Trophoblast cell (in vitro differentiated cells and primary cell): ENCODE data around the gene NMUR2.

Experiments
- DNase-seq, 2 donors: peaks; one replicate each; pipeline ENCODE4 v3.0.0-alpha.2; 2016
- H2AFZ ChIP-seq: 2 replicates; pipeline ENCODE4 v1.6.1; 2013; ENCODE audit warnings: low read length, moderate library complexity, mild to moderate bottlenecking; ENCODE audit not compliant: insufficient read depth, poor library complexity
- H2AK5ac ChIP-seq: 2 replicates; pipeline ENCODE4 v1.6.1; 2013; ENCODE audit warnings: mild to moderate bottlenecking, low read length
- H2BK120ac ChIP-seq: 2 replicates; pipeline ENCODE4 v1.6.1; 2013; ENCODE audit warnings: low read length, mild to moderate bottlenecking, moderate library complexity; ENCODE audit not compliant: insufficient read depth, poor library complexity
- H2BK12ac ChIP-seq: 2 replicates; pipeline ENCODE4 v1.6.1; 2013; ENCODE audit warnings: mild to moderate bottlenecking, low read length, moderate library complexity
- H2BK5ac ChIP-seq: 2 replicates; pipeline ENCODE4 v1.6.1; 2013; ENCODE audit warnings: low read length, low read depth, moderate library complexity, mild to moderate bottlenecking; ENCODE audit not compliant: poor library complexity
- H3K14ac ChIP-seq: 2 replicates; pipeline ENCODE4 v1.6.1; 2013; ENCODE audit warnings: mild to moderate bottlenecking, low read length
- H3K18ac ChIP-seq: 2 replicates; pipeline ENCODE4 v1.6.1; 2013; ENCODE audit warnings: mild to moderate bottlenecking, low read length
- H3K23ac ChIP-seq: 2 replicates; pipeline ENCODE4 v1.6.1; 2013; ENCODE audit warnings: low read length
- H3K27ac ChIP-seq: 2 replicates; pipeline ENCODE4 v1.5.1; 2013; ENCODE audit warnings: low read depth, mild to moderate bottlenecking, inconsistent platforms, low read length, moderate library complexity
- H3K27me3 ChIP-seq: 2 replicates; pipeline ENCODE4 v1.6.1; 2013; ENCODE audit warnings: inconsistent platforms, mild to moderate bottlenecking, low read length, moderate library complexity; ENCODE audit not compliant: insufficient read depth
- H3K36me3 ChIP-seq, 2 experiments: 1 replicate in 1 of 2; 2 replicates in 1 of 2; pipeline ENCODE4 v1.6.1; 2013; ENCODE audit warnings: low read length in 2 of 2, mild to moderate bottlenecking in 2 of 2, moderate library complexity in 1 of 2; ENCODE audit not compliant: insufficient read depth in 2 of 2, control insufficient read depth in 1 of 2
- H3K4ac ChIP-seq: 2 replicates; pipeline ENCODE4 v1.6.1; 2013; ENCODE audit warnings: low read depth, mild to moderate bottlenecking, low read length, moderate library complexity
- H3K4me1 ChIP-seq, 2 experiments: 1 replicate in 1 of 2; 2 replicates in 1 of 2; pipeline ENCODE4 v1.6.1; 2013; ENCODE audit warnings: low read length in 2 of 2, mild to moderate bottlenecking in 2 of 2, moderate library complexity in 1 of 2; ENCODE audit not compliant: insufficient read depth in 2 of 2, control insufficient read depth in 1 of 2
- H3K4me2 ChIP-seq: 2 replicates; pipeline ENCODE4 v1.6.1; 2013; ENCODE audit warnings: inconsistent platforms, mild to moderate bottlenecking, low read length, moderate library complexity
- H3K4me3 ChIP-seq: 2 replicates; pipeline ENCODE4 v1.5.1; 2013; ENCODE audit warnings: mild to moderate bottlenecking, low read depth, low read length, inconsistent platforms
- H3K79me1 ChIP-seq: one replicate; pipeline ENCODE4 v1.6.1; 2013; ENCODE audit warnings: low read length
- H3K79me2 ChIP-seq: 2 replicates; pipeline ENCODE4 v1.6.1; 2013; ENCODE audit warnings: low read length, mild to moderate bottlenecking; ENCODE audit not compliant: control insufficient read depth, insufficient read depth, poor library complexity
- H3K9ac ChIP-seq: 2 replicates; pipeline ENCODE4 v1.6.1; 2013; ENCODE audit warnings: mild to moderate bottlenecking, low read length
- H3K9me3 ChIP-seq: 2 replicates; pipeline ENCODE4 v1.6.1; 2013; ENCODE audit warnings: low read depth, mild to moderate bottlenecking, control low read depth, inconsistent platforms, low read length; ENCODE audit not compliant: insufficient read depth
- H4K12ac ChIP-seq: 2 replicates; pipeline ENCODE4 v1.6.1; 2013; ENCODE audit warnings: low read depth, mild to moderate bottlenecking, low read length, moderate library complexity
- H4K8ac ChIP-seq: 2 replicates; pipeline ENCODE4 v1.6.1; 2013; ENCODE audit warnings: low read depth, mild to moderate bottlenecking, low read length, moderate library complexity
- H4K91ac ChIP-seq: one replicate; pipeline ENCODE4 v1.6.1; 2013; ENCODE audit warnings: low read depth, mild to moderate bottlenecking, low read length, moderate library complexity
- WGBS: extraction: QIAGEN DNeasy Blood & Tissue Kit; methylation state at CpG from one replicate; pipeline ENCODE4 v1.1.7; 2013; ENCODE audit warnings: missing lambda C conversion rate; ENCODE audit not compliant: insufficient read length, insufficient coverage; ENCODE audit errors: extremely low coverage; 5-methylcytosine and 5-hydroxymethylcytosine counted together

The NMUR2 gene

GRCh38 chr5:152427721-152428120, 22.6 kb upstream of the NMUR2 start:
- Histone ChIP-seq H3K79me1 (no peaks in the 10 kb centered on the region), H3K4me3 (no peak overlapping the region), H3K36me3 (no peaks in the 10 kb centered on the region), H3K9ac (no peak overlapping the region), H2BK5ac (no peak overlapping the region), H3K23ac (no peak overlapping the region), H3K9me3 (no peaks in the 10 kb centered on the region), H3K4ac (no peak overlapping the region), H3K14ac (no peak overlapping the region), H2BK12ac (no peak overlapping the region), H4K12ac (no peak overlapping the region), H4K91ac (no peak overlapping the region), H3K4me1 (no peaks in the 10 kb centered on the region), H2BK120ac (no peak overlapping the region), H3K27ac (no peak overlapping the region), H3K27me3 (no peaks in the 10 kb centered on the region), H4K8ac (no peak overlapping the region), H3K4me2 (no peak overlapping the region), H2AK5ac (no peak overlapping the region), H3K79me2 (no peaks in the 10 kb centered on the region), H3K18ac (no peak overlapping the region), H2AFZ (no peak overlapping the region)
- WGBS = no CpG with 5 or more reads among the region's 3 CpGs
- no peak for DNase-seq

- Histone ChIP-seq H2AFZ (no peak overlapping the region), H3K14ac (no peak overlapping the region), H3K4me2 (no peak overlapping the region), H3K27ac (no peak overlapping the region), H4K12ac (no peak overlapping the region), H3K27me3 (no peaks in the 10 kb centered on the region), H4K91ac (no peak overlapping the region), H3K4me3 (no peak overlapping the region), H3K36me3 (no peaks in the 10 kb centered on the region), H3K79me2 (no peaks in the 10 kb centered on the region), H2BK5ac (no peak overlapping the region), H3K23ac (no peak overlapping the region), H3K18ac (no peak overlapping the region), H3K4ac (no peak overlapping the region), H4K8ac (no peak overlapping the region), H3K9ac (no peak overlapping the region), H3K9me3 (no peaks in the 10 kb centered on the region), H3K4me1 (no peaks in the 10 kb centered on the region), H2BK120ac (no peak overlapping the region), H2BK12ac (no peak overlapping the region), H3K79me1 (no peaks in the 10 kb centered on the region), H2AK5ac (no peak overlapping the region)
- WGBS = no CpG with 5 or more reads among the region's 2 CpGs
- DNase-seq = no peak
Measured at GRCh38 chr5:152425083-152425482, 20.0 kb upstream of the NMUR2 start.

GRCh38 chr5:152424501-152424900, 19.4 kb upstream of the NMUR2 start:
- H3K14ac ChIP-seq = no peak overlapping the region
- no peak overlapping the region for H2BK12ac ChIP-seq
- H3K9ac ChIP-seq = no peak overlapping the region
- no peak overlapping the region for H2BK120ac ChIP-seq
- H3K4me2 ChIP-seq = no peak overlapping the region
- H3K4me1 ChIP-seq = no peaks in the 10 kb centered on the region
- H3K79me2 ChIP-seq = no peaks in the 10 kb centered on the region
- WGBS = no CpG with 5 or more reads among the region's 2 CpGs
- no peak overlapping the region for H2AK5ac ChIP-seq
- H3K4ac ChIP-seq = no peak overlapping the region
- no peak for DNase-seq
- H3K23ac ChIP-seq = no peak overlapping the region
- no peaks in the 10 kb centered on the region for H3K79me1 ChIP-seq
- no peaks in the 10 kb centered on the region for H3K27me3 ChIP-seq
- H4K91ac ChIP-seq = no peak overlapping the region
- no peaks in the 10 kb centered on the region for H3K36me3 ChIP-seq
- H2BK5ac ChIP-seq = no peak overlapping the region
- no peak overlapping the region for H2AFZ ChIP-seq
- no peak overlapping the region for H3K27ac ChIP-seq
- H4K12ac ChIP-seq = no peak overlapping the region
- H4K8ac ChIP-seq = no peak overlapping the region
- H3K4me3 ChIP-seq = no peak overlapping the region
- H3K18ac ChIP-seq = no peak overlapping the region
- H3K9me3 ChIP-seq = no peaks in the 10 kb centered on the region

- H2BK12ac ChIP-seq = no peak overlapping the region
- no peak for DNase-seq
- no peak overlapping the region for H3K9ac ChIP-seq
- no peaks in the 10 kb centered on the region for H3K27me3 ChIP-seq
- H3K4me2 ChIP-seq = no peak overlapping the region
- no peak overlapping the region for H3K27ac ChIP-seq
- H3K18ac ChIP-seq = no peak overlapping the region
- H3K4me1 ChIP-seq = no peaks in the 10 kb centered on the region
- H4K8ac ChIP-seq = no peak overlapping the region
- no peak overlapping the region for H4K91ac ChIP-seq
- H2AFZ ChIP-seq = no peak overlapping the region
- H4K12ac ChIP-seq = no peak overlapping the region
- H2BK5ac ChIP-seq = no peak overlapping the region
- H3K36me3 ChIP-seq = no peaks in the 10 kb centered on the region
- H3K79me2 ChIP-seq = no peaks in the 10 kb centered on the region
- H2AK5ac ChIP-seq = no peak overlapping the region
- no CpG with 5 or more reads among the region's 2 CpGs for WGBS
- H3K14ac ChIP-seq = no peak overlapping the region
- no peak overlapping the region for H3K23ac ChIP-seq
- H3K9me3 ChIP-seq = no peaks in the 10 kb centered on the region
- H3K4me3 ChIP-seq = no peak overlapping the region
- H2BK120ac ChIP-seq = no peak overlapping the region
- no peaks in the 10 kb centered on the region for H3K79me1 ChIP-seq
- no peak overlapping the region for H3K4ac ChIP-seq
Measured at GRCh38 chr5:152422081-152422480, 17.0 kb upstream of the NMUR2 start.
